K562 (cell line): ENCODE measurements around the gene AP5Z1. TPM values are rescaled to one million over a fixed set of nuclear protein-coding genes. Genes with fewer than 3 reads are reported as not detected.

Experiments
- ATAC-seq: fragments of 200-7000 bp; cut with Tn5 transposase; 3 replicates; pipeline ENCODE4 v1.9.1; 2020; ENCODE audit warnings: moderate library complexity
- BruUV-seq: library from RNA; stranded (reverse); fragments of 400-500 nt; replicated peaks from 2 replicates; lab custom pipeline; 2021; lab: Mats Ljungman, UMichigan
- CTCF ChIA-PET: fragments of 300-600 bp; formaldehyde crosslinking; extraction: SDS; loops from one replicate; lab custom pipeline; 2021; ENCODE audit warnings: low intra/inter-chr PET ratio; lab: Yijun Ruan, JAX
- POLR2A ChIA-PET: fragments of 300-600, 350-650 bp; sonication (Branson Sonifier 250); formaldehyde crosslinking; extraction: SDS; loops from one replicate; lab custom pipeline; 2021; ENCODE audit warnings: antibody characterized with exemption, inconsistent platforms; lab: Yijun Ruan, JAX
- DNase-seq, 4 experiments: peaks; one replicate each; pipeline versions ENCODE4 v3.0.0 to v3.0.0-alpha.2; 2011 to 2018; ENCODE audit warnings: low spot score in 3 of 4, mixed read lengths in 3 of 4; ENCODE audit errors: extremely low read depth in 1 of 4
- FAIRE-seq: peaks from 2 replicates; lab custom pipeline; 2011; peaks lifted over from hg19 to GRCh38; lab: Jason Lieb, UNC
- H2AFZ ChIP-seq: 2 replicates; pipeline ENCODE4 v1.6.0; 2011; ENCODE audit warnings: low read depth, low read length, control low read depth, inconsistent platforms
- H3K27ac ChIP-seq: fragments of 200-600 bp; 3 replicates; pipeline ENCODE4 v1.8.0; 2011; ENCODE audit warnings: low read depth, mild to moderate bottlenecking, control low read depth, inconsistent platforms, low read length, moderate library complexity, mixed read lengths; ENCODE audit errors: extremely low read depth
- H3K27me3 ChIP-seq, 2 experiments: fragments of 300-600 bp in 1 of 2; 2 replicates in 1 of 2; 3 replicates in 1 of 2; pipeline versions ENCODE4 v1.6.0 to v1.8.0; 2011; ENCODE audit warnings: inconsistent platforms in 2 of 2, low read length in 2 of 2, mild to moderate bottlenecking in 1 of 2, mixed read lengths in 1 of 2, moderate library complexity in 1 of 2; ENCODE audit not compliant: control insufficient read depth in 2 of 2, insufficient read depth in 2 of 2
- H3K36me3 ChIP-seq: fragments of 300-600 bp; 3 replicates; pipeline ENCODE4 v1.8.0; 2011; ENCODE audit warnings: mild to moderate bottlenecking, low read length, inconsistent platforms; ENCODE audit not compliant: control insufficient read depth, insufficient read depth
- H3K4me1 ChIP-seq, 2 experiments: fragments of 200-600 bp in 1 of 2; replicated peaks in 1 of 2; 2 replicates in 1 of 2; 3 replicates in 1 of 2; pipeline versions ENCODE4 v1.5.1 to v1.8.0; 2011; ENCODE audit warnings: inconsistent platforms in 2 of 2, low read length in 2 of 2, mild to moderate bottlenecking in 1 of 2, mixed read lengths in 1 of 2, moderate library complexity in 1 of 2; ENCODE audit not compliant: control insufficient read depth in 2 of 2, insufficient read depth in 2 of 2
- H3K4me2 ChIP-seq: 2 replicates; pipeline ENCODE4 v1.6.1; 2011; ENCODE audit warnings: low read length, control low read depth, inconsistent platforms, mixed read lengths; ENCODE audit not compliant: insufficient read depth
- H3K4me3 ChIP-seq: fragments of 200-600 bp; sonication (generic), shearing (Covaris generic); 2 replicates; pipeline ENCODE4 v1.5.1; 2016; ENCODE audit warnings: control low read depth, inconsistent platforms
- H3K79me2 ChIP-seq: fragments of 200-600 bp; 3 replicates; pipeline ENCODE4 v1.8.0; 2011; ENCODE audit warnings: low read length, inconsistent platforms; ENCODE audit not compliant: control insufficient read depth, insufficient read depth
- H3K9ac ChIP-seq, 2 experiments: 2 replicates each; pipeline versions ENCODE4 v1.6.0 to v1.6.1; 2011; ENCODE audit warnings: low read depth in 2 of 2, low read length in 2 of 2, control low read depth in 1 of 2, inconsistent platforms in 1 of 2, mild to moderate bottlenecking in 1 of 2, mixed read lengths in 1 of 2; ENCODE audit not compliant: insufficient read depth in 1 of 2
- H3K9me1 ChIP-seq: one replicate; pipeline ENCODE4 v1.6.0; 2011; ENCODE audit warnings: inconsistent platforms, mild to moderate bottlenecking, low read length, moderate library complexity; ENCODE audit not compliant: control insufficient read depth, insufficient read depth
- H3K9me3 ChIP-seq: replicated peaks from 2 replicates; pipeline ENCODE4 v1.5.1; 2011; ENCODE audit warnings: low read depth, low read length, inconsistent platforms; ENCODE audit not compliant: control insufficient read depth, insufficient read depth
- H4K20me1 ChIP-seq: replicated peaks from 2 replicates; pipeline ENCODE4 v1.6.1; 2011; ENCODE audit warnings: low read length, inconsistent platforms, mixed read lengths; ENCODE audit not compliant: control insufficient read depth, insufficient read depth
- BRD4 ChIP-seq: fragments of 200-600 bp; sonication (generic); IDR thresholded peaks from 2 replicates; pipeline ENCODE4 v1.6.1; 2017; ENCODE audit warnings: inconsistent platforms
- CEBPG ChIP-seq, 3 experiments: fragments of 200-800 bp in 1 of 3; sonication (Bioruptor generic) in 1 of 3; sonication (generic) in 1 of 3; formaldehyde crosslinking in 1 of 3; IDR thresholded peaks in 2 of 3; conservative IDR thresholded peaks in 1 of 3; 2 replicates each; pipeline versions ENCODE4 v1.6.1 to v1.8.0; 2016 to 2022; ENCODE audit warnings: missing compliant biosample characterization in 2 of 3, missing genetic modification characterization in 2 of 3, mild to moderate bottlenecking in 1 of 3, missing genetic modification reagents in 1 of 3
- CHD1 ChIP-seq: fragments of 200-600 bp; sonication (generic); IDR thresholded peaks from one replicate; pipeline ENCODE4 v1.6.1; 2012; ENCODE audit warnings: mild to moderate bottlenecking, moderate library complexity, low read length, inconsistent platforms
- CHD2 ChIP-seq: IDR thresholded peaks from 2 replicates; pipeline ENCODE4 v1.6.1; 2011; ENCODE audit warnings: low read depth, low read length
- GATA2 ChIP-seq: sonication (generic); formaldehyde crosslinking; IDR thresholded peaks from 2 replicates; pipeline ENCODE4 v1.4.0; 2020; ENCODE audit warnings: mild to moderate bottlenecking, missing genetic modification reagents
- KDM5B ChIP-seq: fragments of 200-600 bp; sonication (generic); IDR thresholded peaks from 2 replicates; pipeline ENCODE4 v1.6.1; 2012; ENCODE audit warnings: low read depth, mild to moderate bottlenecking, moderate library complexity, low read length, control low read depth, inconsistent platforms; ENCODE audit not compliant: insufficient replicate concordance
- MEIS2 ChIP-seq: fragments of 450-650 bp; IDR thresholded peaks from 2 replicates; pipeline ENCODE4 v1.6.1; 2014; ENCODE audit warnings: mild to moderate bottlenecking; ENCODE audit not compliant: partially characterized antibody
- YBX1 ChIP-seq: fragments of 450-650 bp; IDR thresholded peaks from 2 replicates; pipeline ENCODE4 v1.7.1; 2016; ENCODE audit warnings: mild to moderate bottlenecking
- ZBTB17 ChIP-seq: fragments of 450-650 bp; formaldehyde crosslinking; IDR thresholded peaks from 2 replicates; pipeline ENCODE4 v1.4.0; 2020; ENCODE audit warnings: mild to moderate bottlenecking
- ZFX ChIP-seq: sonication (generic); formaldehyde crosslinking; IDR thresholded peaks from 2 replicates; pipeline ENCODE4 v1.8.0; 2022; ENCODE audit warnings: mild to moderate bottlenecking, missing genetic modification reagents, moderate library complexity
- ZNF175 ChIP-seq: fragments of 200-800 bp; sonication (Bioruptor generic); IDR thresholded peaks from 2 replicates; pipeline ENCODE4 v1.6.1; 2016; ENCODE audit warnings: low read depth, mild to moderate bottlenecking, missing genetic modification characterization, missing compliant biosample characterization
- WGBS: fragments of 100-300 bp; shearing (Covaris generic); methylation state at CpG from one replicate; pipeline ENCODE4 v1.1.6; 2016; ENCODE audit warnings: low coverage, mixed read lengths; ENCODE audit not compliant: insufficient coverage; ENCODE audit errors: missing lambda C conversion rate; 5-methylcytosine and 5-hydroxymethylcytosine counted together
- in situ Hi-C: fragments of 300-500 bp; cut with MboI; formaldehyde crosslinking; loops from 4 replicates; pipeline ENCODE4 v1.15.0; 2018; ENCODE audit warnings: inconsistent platforms, mixed read lengths
- intact Hi-C: fragments of 100-400 bp; cut with micrococcal nuclease; formaldehyde crosslinking; loops from 2 replicates; pipeline ENCODE4 v1.14.2; 2022
- polyA plus RNA-seq, 8 experiments: library from polyadenylated mRNA; depleted of rRNA in 4 of 8; stranded (reverse) in 5 of 8; unstranded in 3 of 8; fragments of >200 nt; fragmentation: Nextera tagmentation in 2 of 8; fragmentation: Illumina TruSeq in 1 of 8; extraction: Ambion mirVana in 2 of 8; extraction: Trizol in 1 of 8; gene quantifications; 2 replicates each; pipeline versions ENCODE4 v1.2.1 to v1.2.3, GENCODE V29; 2011 to 2014; ENCODE audit warnings: inconsistent platforms in 1 of 8, missing spikeins in 1 of 8
- total RNA-seq, 7 experiments: library from RNA; depleted of rRNA in 6 of 7; stranded (reverse); fragments of >200 nt in 6 of 7; fragmentation: Illumina TruSeq in 2 of 7; extraction: Trizol in 2 of 7; gene quantifications; 2 replicates each; pipeline versions ENCODE4 v1.2.1 to v1.2.3, GENCODE V29; 2011 to 2021; ENCODE audit warnings: low replicate concordance in 1 of 7
- TF ChIP-seq, protein P1 (sequence below): sonication (generic); formaldehyde crosslinking; IDR thresholded peaks from 2 replicates; pipeline ENCODE4 v1.8.0; 2022; ENCODE audit warnings: mild to moderate bottlenecking, low read depth, missing genetic modification reagents
- TF ChIP-seq, protein P2 (sequence below): sonication (generic); formaldehyde crosslinking; IDR thresholded peaks from 2 replicates; pipeline ENCODE4 v1.4.0; 2020; ENCODE audit warnings: mild to moderate bottlenecking, missing genetic modification reagents

Gene AP5Z1
- total and polyA plus RNA-seq, 9 of the 15 experiments (the other 6 are each of a cell fraction or from before 2014, with no cell fraction given): 0.06 to 31.1 (median 6.4) TPM

DNA sequence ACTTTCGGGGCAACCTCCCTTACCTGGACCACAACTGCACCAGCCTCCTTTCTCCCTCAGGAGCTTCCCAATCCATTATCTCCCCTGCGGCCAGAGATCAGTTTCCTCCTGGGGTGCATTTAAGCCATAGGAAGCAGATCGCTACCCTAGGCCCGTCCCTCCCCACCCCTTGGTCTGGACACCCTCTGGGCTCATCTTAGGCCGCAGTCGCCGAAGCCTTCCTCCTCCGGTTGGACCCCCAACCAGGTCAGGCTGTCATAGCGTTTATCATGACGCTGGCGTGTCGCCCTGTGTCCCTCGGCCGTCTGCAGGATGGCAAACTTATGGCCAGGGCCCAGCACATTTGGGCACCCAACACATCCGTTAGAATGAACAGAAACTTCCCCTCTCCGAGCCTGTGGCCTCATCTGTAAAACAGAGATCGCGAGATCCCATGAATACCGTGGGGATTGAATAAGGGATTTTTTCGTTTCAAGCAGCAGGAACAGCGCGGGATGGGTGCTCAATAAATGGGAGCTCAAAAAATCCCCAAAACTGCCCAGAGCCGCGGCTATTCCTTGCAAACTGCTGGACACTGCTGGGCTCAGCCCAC lies 669 bp upstream of the AP5Z1 start:
- H3K9ac ChIP-seq: peak overlapping the region; percentile 95 to 96
- H3K9me1 ChIP-seq: peaks cover 3% of the 10 kb centered on the region
- 3% methylated on average over 22 of the region's 24 CpGs for WGBS
- in situ Hi-C loops: no loop called here
- peak; percentile 39 to 53 (median 46) for DNase-seq
- BruUV-seq: TSS peak; percentile 99
- 0 out of 2 replicates have a peak, but pooled peaks have one; percentile 27 for TF ChIP-seq ZNF175 (CRISPR knock-in tag)
- TF ChIP-seq, protein P1, sequence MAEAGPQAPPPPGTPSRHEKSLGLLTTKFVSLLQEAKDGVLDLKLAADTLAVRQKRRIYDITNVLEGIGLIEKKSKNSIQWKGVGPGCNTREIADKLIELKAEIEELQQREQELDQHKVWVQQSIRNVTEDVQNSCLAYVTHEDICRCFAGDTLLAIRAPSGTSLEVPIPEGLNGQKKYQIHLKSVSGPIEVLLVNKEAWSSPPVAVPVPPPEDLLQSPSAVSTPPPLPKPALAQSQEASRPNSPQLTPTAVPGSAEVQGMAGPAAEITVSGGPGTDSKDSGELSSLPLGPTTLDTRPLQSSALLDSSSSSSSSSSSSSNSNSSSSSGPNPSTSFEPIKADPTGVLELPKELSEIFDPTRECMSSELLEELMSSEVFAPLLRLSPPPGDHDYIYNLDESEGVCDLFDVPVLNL (CRISPR knock-in tag): peak; percentile 66; the same call in 1 of the 2 replicates
- peak; percentile 45 for TF ChIP-seq ZFX (CRISPR knock-in tag)
- TF ChIP-seq YBX1: no peak
- TF ChIP-seq BRD4: peak; percentile 23; the same call in 1 of the 2 replicates
- peak; percentile 45 for TF ChIP-seq KDM5B
- TF ChIP-seq CHD1: peak; percentile 36
- TF ChIP-seq, protein P2, sequence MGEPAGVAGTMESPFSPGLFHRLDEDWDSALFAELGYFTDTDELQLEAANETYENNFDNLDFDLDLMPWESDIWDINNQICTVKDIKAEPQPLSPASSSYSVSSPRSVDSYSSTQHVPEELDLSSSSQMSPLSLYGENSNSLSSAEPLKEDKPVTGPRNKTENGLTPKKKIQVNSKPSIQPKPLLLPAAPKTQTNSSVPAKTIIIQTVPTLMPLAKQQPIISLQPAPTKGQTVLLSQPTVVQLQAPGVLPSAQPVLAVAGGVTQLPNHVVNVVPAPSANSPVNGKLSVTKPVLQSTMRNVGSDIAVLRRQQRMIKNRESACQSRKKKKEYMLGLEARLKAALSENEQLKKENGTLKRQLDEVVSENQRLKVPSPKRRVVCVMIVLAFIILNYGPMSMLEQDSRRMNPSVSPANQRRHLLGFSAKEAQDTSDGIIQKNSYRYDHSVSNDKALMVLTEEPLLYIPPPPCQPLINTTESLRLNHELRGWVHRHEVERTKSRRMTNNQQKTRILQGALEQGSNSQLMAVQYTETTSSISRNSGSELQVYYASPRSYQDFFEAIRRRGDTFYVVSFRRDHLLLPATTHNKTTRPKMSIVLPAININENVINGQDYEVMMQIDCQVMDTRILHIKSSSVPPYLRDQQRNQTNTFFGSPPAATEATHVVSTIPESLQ: peak; percentile 38; the same call in 1 of the 2 replicates
- TF ChIP-seq CEBPG (CRISPR knock-in tag; IDR thresholded peaks at IDR 0.05): peak; percentile 70; the same call in 1 of the 2 replicates
- TF ChIP-seq CEBPG (tag; conservative IDR thresholded peaks at IDR 0.05 in 1 of 2, IDR thresholded peaks at IDR 0.05 in 1 of 2): no peak; a peak in 1 of 4 replicates
- TF ChIP-seq ZBTB17: no peak
- no peak for TF ChIP-seq MEIS2
- peak; percentile 48; the same call in 1 of the 2 replicates for TF ChIP-seq GATA2 (CRISPR knock-in tag)
- TF ChIP-seq CHD2: peak; percentile 87
- 0 out of 2 replicates have a peak, but pooled peaks cover 3% of the 10 kb centered on the region for H4K20me1 ChIP-seq
- peaks cover 18% of the 10 kb centered on the region; the same call in 2 of the 3 replicates for H3K36me3 ChIP-seq
- ChIA-PET POLR2A (interaction anchor here (0.6 to 2.0 kb wide), 14 partner anchors 8 to 402 kb away, joined by 3 to 11 read pairs (median 4); no protein-coding TSS in a partner anchor), CTCF (no interaction called here)
- intact Hi-C loops: no loop called here
- peak overlapping the region; percentile 91 for H3K27ac ChIP-seq
- FAIRE-seq: no peak
- peaks cover 23% of the 10 kb centered on the region for H3K79me2 ChIP-seq
- peak overlapping the region; percentile 88 for H3K4me2 ChIP-seq
- H3K27me3 ChIP-seq: no peaks in the 10 kb centered on the region
- H3K4me3 ChIP-seq: peak overlapping the region; percentile 84
- peaks cover 19 to 24% of the 10 kb centered on the region in 2 experiments for H3K4me1 ChIP-seq
- ATAC-seq: peak; percentile 51
- peak overlapping the region; percentile 96 for H2AFZ ChIP-seq
- no peaks in the 10 kb centered on the region for H3K9me3 ChIP-seq
